Stimulated activated CD8-positive, alpha-beta memory T cell treated with anti-CD3 and anti-CD28 coated beads, Interleukin-7, amount 100 ng/mL, for 4 hours (primary cell): ENCODE data around the gene ATP6V0A1.
"Not testable (repeated sequence)": the region's sequence is repeated elsewhere in the genome, so short reads cannot be mapped to it uniquely, and the experiment has no call there.

Experiments
- DNase-seq, 2 donors: peaks; one replicate each; pipeline ENCODE4 v3.0.0-alpha.2; 2020; ENCODE audit warnings: low read depth in 2 of 2

Gene ATP6V0A1

GRCh38 chr17:42458497-42459255, at the start of gene ATP6V0A1:
Gene ATP6V0A1, plus strand, starts transcription at chr17:42458878. Its CDS starts 2,017 bp downstream, at chr17:42460895.
- peak; percentile 78 to 86 for DNase-seq

GRCh38 chr17:42409523-42410318, 49.0 kb upstream of the ATP6V0A1 start:
- DNase-seq, result no peak

- DNase-seq, result no peak
Observed at GRCh38 chr17:42410319-42410685, 48.4 kb upstream of the ATP6V0A1 start.

GRCh38 chr17:42411361-42411760, 47.3 kb upstream of the ATP6V0A1 start:
- no peak for DNase-seq

GRCh38 chr17:42411905-42412679, 46.6 kb upstream of the ATP6V0A1 start:
- DNase-seq, result no peak

- DNase-seq, result no peak
Observed at GRCh38 chr17:42413464-42414040, 45.1 kb upstream of the ATP6V0A1 start.

- peak; percentile 33 to 38 for DNase-seq
Observed at GRCh38 chr17:42414704-42415409, 43.8 kb upstream of the ATP6V0A1 start.

GRCh38 chr17:42417981-42418380, 40.7 kb upstream of the ATP6V0A1 start:
- DNase-seq, result not testable (repeated sequence)

GRCh38 chr17:42421136-42421506, 37.6 kb upstream of the ATP6V0A1 start:
- no peak for DNase-seq

GRCh38 chr17:42421507-42422338, 37.0 kb upstream of the ATP6V0A1 start:
- peak in 1 of 2 donors; percentile 40 for DNase-seq

- no peak for DNase-seq
Observed at GRCh38 chr17:42422412-42422957, 36.2 kb upstream of the ATP6V0A1 start.

- no peak for DNase-seq
Observed at GRCh38 chr17:42422958-42423712, 35.5 kb upstream of the ATP6V0A1 start, which contains the start of gene CAVIN1. Gene CAVIN1, minus strand, starts transcription at chr17:42423256. Its CDS starts 159 bp downstream, at chr17:42423097.

GRCh38 chr17:42423766-42424165, 34.9 kb upstream of the ATP6V0A1 start:
- DNase-seq, result no peak

GRCh38 chr17:42424991-42425610, 33.6 kb upstream of the ATP6V0A1 start:
- no peak for DNase-seq

- no peak for DNase-seq
Observed at GRCh38 chr17:42428141-42428944, 30.3 kb upstream of the ATP6V0A1 start.

GRCh38 chr17:42429726-42430447, 28.8 kb upstream of the ATP6V0A1 start:
- DNase-seq, result no peak

GRCh38 chr17:42431758-42432161, 26.9 kb upstream of the ATP6V0A1 start:
- DNase-seq, result no peak
